SK-N-SH treated with all-trans-retinoic acid at 6 μM for 48 hours (cell line): Measurements from ENCODE around the gene POU6F2.

ENCODE experiments used
- ATAC-seq: fragments of 200-7000 bp; cut with Tn5 transposase; 3 replicates; pipeline ENCODE4 v1.9.1; 2020; ENCODE audit warnings: mild to moderate bottlenecking, moderate library complexity
- ARNTL ChIP-seq: fragments of 450-650 bp; formaldehyde crosslinking; IDR thresholded peaks from 2 replicates; pipeline ENCODE4 v1.5.0; 2020; ENCODE audit warnings: low read depth, mild to moderate bottlenecking, moderate library complexity, borderline replicate concordance
- BACH2 ChIP-seq: fragments of 250-450 bp; sonication (Bioruptor Pico); IDR thresholded peaks from 2 replicates; pipeline ENCODE4 v1.9.0; 2021; ENCODE audit warnings: mild to moderate bottlenecking, borderline replicate concordance
- CSDC2 ChIP-seq: fragments of 250-450 bp; sonication (Bioruptor Pico); IDR thresholded peaks from 2 replicates; pipeline ENCODE4 v1.5.0; 2020; ENCODE audit warnings: mild to moderate bottlenecking, moderate library complexity
- ESRRG ChIP-seq: fragments of 250-450 bp; sonication (Bioruptor Pico); IDR thresholded peaks from 2 replicates; pipeline ENCODE4 v1.6.1; 2021; ENCODE audit warnings: mild to moderate bottlenecking
- GLIS3 ChIP-seq: fragments of 250-450 bp; sonication (Bioruptor Pico); IDR thresholded peaks from 2 replicates; pipeline ENCODE4 v1.5.0; 2020; ENCODE audit warnings: mild to moderate bottlenecking, moderate library complexity
- ISL1 ChIP-seq: fragments of 250-450 bp; sonication (Bioruptor Pico); IDR thresholded peaks from 2 replicates; pipeline ENCODE4 v2.1.2; 2022; ENCODE audit warnings: mild to moderate bottlenecking, moderate library complexity
- OSR1 ChIP-seq: fragments of 250-450 bp; sonication (Bioruptor Pico); IDR thresholded peaks from 2 replicates; pipeline ENCODE4 v1.8.0; 2022; ENCODE audit warnings: moderate library complexity, mild to moderate bottlenecking, inconsistent platforms
- PPARA ChIP-seq: fragments of 250-450 bp; sonication (Bioruptor Pico); IDR thresholded peaks from 2 replicates; pipeline ENCODE4 v1.5.0; 2020; ENCODE audit warnings: mild to moderate bottlenecking, borderline replicate concordance
- RARB ChIP-seq: fragments of 250-450 bp; sonication (Bioruptor Pico); IDR thresholded peaks from 2 replicates; pipeline ENCODE4 v1.8.0; 2021; ENCODE audit warnings: mild to moderate bottlenecking, moderate library complexity
- SNAI2 ChIP-seq: fragments of 250-450 bp; sonication (Bioruptor Pico); IDR thresholded peaks from 2 replicates; pipeline ENCODE4 v1.5.0; 2020; ENCODE audit warnings: mild to moderate bottlenecking, moderate library complexity
- TCF4 ChIP-seq: fragments of 250-450 bp; sonication (Bioruptor Pico); IDR thresholded peaks from 2 replicates; pipeline ENCODE4 v1.8.0; 2021; ENCODE audit warnings: mild to moderate bottlenecking, moderate library complexity, borderline replicate concordance
- TOX ChIP-seq: fragments of 250-450 bp; sonication (Bioruptor Pico); IDR thresholded peaks from 2 replicates; pipeline ENCODE4 v1.8.0; 2021; ENCODE audit warnings: mild to moderate bottlenecking, moderate library complexity, borderline replicate concordance
- ZFP30 ChIP-seq: fragments of 450-650 bp; formaldehyde crosslinking; IDR thresholded peaks from 2 replicates; pipeline ENCODE4 v1.5.0; 2022; ENCODE audit warnings: mild to moderate bottlenecking, moderate library complexity
- ZNF565 ChIP-seq: fragments of 450-650 bp; formaldehyde crosslinking; conservative IDR thresholded peaks from 2 replicates; pipeline ENCODE4 v1.5.0; 2020; ENCODE audit warnings: low read depth, mild to moderate bottlenecking, moderate library complexity
- ZNF70 ChIP-seq: fragments of 450-650 bp; formaldehyde crosslinking; IDR thresholded peaks from 2 replicates; pipeline ENCODE4 v1.5.0; 2020; ENCODE audit warnings: mild to moderate bottlenecking, moderate library complexity
- ZNF8 ChIP-seq: fragments of 450-650 bp; formaldehyde crosslinking; IDR thresholded peaks from 2 replicates; pipeline ENCODE4 v1.5.0; 2020; ENCODE audit warnings: mild to moderate bottlenecking, moderate library complexity
- TF ChIP-seq, protein P1 (sequence below): fragments of 250-450 bp; sonication (Bioruptor Pico); IDR thresholded peaks from 2 replicates; pipeline ENCODE4 v1.5.0; 2020; ENCODE audit warnings: mild to moderate bottlenecking, moderate library complexity
- TF ChIP-seq, protein P2 (sequence below): fragments of 250-450 bp; sonication (Bioruptor Pico); IDR thresholded peaks from 2 replicates; pipeline ENCODE4 v1.5.1; 2020; ENCODE audit warnings: low read depth, mild to moderate bottlenecking, moderate library complexity
- TF ChIP-seq, protein P3 (sequence below): fragments of 250-450 bp; sonication (Bioruptor Pico); IDR thresholded peaks from 2 replicates; pipeline ENCODE4 v1.8.0; 2020; ENCODE audit warnings: mild to moderate bottlenecking, moderate library complexity, borderline replicate concordance
- TF ChIP-seq, protein P4 (sequence below): fragments of 250-450 bp; sonication (Bioruptor Pico); IDR thresholded peaks from 2 replicates; pipeline ENCODE4 v1.5.1; 2021; ENCODE audit warnings: mild to moderate bottlenecking, moderate library complexity

Gene POU6F2

DNA sequence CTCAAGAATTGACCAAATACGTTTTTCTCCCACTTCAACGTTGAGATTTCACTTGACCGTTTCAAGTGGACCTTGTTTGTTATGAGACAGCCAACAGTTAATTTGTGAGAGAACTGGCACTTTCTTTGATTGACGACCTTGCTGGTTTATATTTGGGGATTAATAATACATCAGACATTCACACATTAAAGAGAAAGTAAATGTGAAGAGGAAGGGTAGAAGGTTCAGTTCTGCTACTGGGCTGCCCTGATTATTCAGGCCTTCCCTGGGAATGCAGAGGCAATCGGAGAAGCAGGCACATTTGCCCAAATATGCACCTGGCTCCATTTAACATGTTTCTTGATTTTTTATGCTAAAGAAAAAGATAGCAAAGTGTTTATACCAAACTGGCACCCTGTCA is 114.1 kb downstream of the POU6F2 start:
- no peak for ATAC-seq
- TF ChIP-seq, protein P1, sequence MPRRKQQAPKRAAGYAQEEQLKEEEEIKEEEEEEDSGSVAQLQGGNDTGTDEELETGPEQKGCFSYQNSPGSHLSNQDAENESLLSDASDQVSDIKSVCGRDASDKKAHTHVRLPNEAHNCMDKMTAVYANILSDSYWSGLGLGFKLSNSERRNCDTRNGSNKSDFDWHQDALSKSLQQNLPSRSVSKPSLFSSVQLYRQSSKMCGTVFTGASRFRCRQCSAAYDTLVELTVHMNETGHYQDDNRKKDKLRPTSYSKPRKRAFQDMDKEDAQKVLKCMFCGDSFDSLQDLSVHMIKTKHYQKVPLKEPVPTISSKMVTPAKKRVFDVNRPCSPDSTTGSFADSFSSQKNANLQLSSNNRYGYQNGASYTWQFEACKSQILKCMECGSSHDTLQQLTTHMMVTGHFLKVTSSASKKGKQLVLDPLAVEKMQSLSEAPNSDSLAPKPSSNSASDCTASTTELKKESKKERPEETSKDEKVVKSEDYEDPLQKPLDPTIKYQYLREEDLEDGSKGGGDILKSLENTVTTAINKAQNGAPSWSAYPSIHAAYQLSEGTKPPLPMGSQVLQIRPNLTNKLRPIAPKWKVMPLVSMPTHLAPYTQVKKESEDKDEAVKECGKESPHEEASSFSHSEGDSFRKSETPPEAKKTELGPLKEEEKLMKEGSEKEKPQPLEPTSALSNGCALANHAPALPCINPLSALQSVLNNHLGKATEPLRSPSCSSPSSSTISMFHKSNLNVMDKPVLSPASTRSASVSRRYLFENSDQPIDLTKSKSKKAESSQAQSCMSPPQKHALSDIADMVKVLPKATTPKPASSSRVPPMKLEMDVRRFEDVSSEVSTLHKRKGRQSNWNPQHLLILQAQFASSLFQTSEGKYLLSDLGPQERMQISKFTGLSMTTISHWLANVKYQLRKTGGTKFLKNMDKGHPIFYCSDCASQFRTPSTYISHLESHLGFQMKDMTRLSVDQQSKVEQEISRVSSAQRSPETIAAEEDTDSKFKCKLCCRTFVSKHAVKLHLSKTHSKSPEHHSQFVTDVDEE: no peak
- no peak for TF ChIP-seq ZFP30 (CRISPR knock-in tag)
- TF ChIP-seq, protein P2, sequence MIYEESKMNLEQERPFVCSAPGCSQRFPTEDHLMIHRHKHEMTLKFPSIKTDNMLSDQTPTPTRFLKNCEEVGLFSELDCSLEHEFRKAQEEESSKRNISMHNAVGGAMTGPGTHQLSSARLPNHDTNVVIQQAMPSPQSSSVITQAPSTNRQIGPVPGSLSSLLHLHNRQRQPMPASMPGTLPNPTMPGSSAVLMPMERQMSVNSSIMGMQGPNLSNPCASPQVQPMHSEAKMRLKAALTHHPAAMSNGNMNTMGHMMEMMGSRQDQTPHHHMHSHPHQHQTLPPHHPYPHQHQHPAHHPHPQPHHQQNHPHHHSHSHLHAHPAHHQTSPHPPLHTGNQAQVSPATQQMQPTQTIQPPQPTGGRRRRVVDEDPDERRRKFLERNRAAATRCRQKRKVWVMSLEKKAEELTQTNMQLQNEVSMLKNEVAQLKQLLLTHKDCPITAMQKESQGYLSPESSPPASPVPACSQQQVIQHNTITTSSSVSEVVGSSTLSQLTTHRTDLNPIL: no peak

DNA sequence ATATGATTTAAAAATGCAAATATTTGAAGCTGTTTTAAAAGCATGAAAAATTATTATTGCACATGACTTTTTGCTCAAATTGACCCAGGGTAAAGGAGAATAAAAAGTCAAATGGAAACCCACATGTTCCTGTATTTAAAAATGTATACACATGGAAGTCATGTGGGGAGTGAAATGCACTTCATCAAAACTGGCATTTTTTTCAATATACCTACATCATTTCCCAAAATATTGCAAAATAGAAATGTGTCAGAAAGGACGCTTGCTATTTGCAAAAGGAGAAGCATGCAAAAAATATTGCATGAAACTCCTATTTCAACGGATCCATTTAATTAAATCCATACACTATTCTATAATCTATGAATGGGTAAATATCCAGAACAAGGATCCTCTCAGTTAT is 117.0 kb downstream of the POU6F2 start:
- no peak for ATAC-seq
- TF ChIP-seq ESRRG (CRISPR knock-in tag): no peak
- TF ChIP-seq ZFP30 (CRISPR knock-in tag): no peak
- TF ChIP-seq SNAI2 (CRISPR knock-in tag): no peak
- TF ChIP-seq OSR1 (CRISPR knock-in tag): no peak
- no peak for TF ChIP-seq CSDC2 (CRISPR knock-in tag)
- no peak for TF ChIP-seq ARNTL
- TF ChIP-seq RARB (CRISPR knock-in tag): no peak
- TF ChIP-seq ZNF70 (CRISPR knock-in tag): no peak
- TF ChIP-seq TCF4 (CRISPR knock-in tag): no peak
- no peak for TF ChIP-seq ZNF565 (CRISPR knock-in tag)
- no peak for TF ChIP-seq ZNF8 (CRISPR knock-in tag)
- no peak for TF ChIP-seq TOX (CRISPR knock-in tag)
- TF ChIP-seq, protein P3, sequence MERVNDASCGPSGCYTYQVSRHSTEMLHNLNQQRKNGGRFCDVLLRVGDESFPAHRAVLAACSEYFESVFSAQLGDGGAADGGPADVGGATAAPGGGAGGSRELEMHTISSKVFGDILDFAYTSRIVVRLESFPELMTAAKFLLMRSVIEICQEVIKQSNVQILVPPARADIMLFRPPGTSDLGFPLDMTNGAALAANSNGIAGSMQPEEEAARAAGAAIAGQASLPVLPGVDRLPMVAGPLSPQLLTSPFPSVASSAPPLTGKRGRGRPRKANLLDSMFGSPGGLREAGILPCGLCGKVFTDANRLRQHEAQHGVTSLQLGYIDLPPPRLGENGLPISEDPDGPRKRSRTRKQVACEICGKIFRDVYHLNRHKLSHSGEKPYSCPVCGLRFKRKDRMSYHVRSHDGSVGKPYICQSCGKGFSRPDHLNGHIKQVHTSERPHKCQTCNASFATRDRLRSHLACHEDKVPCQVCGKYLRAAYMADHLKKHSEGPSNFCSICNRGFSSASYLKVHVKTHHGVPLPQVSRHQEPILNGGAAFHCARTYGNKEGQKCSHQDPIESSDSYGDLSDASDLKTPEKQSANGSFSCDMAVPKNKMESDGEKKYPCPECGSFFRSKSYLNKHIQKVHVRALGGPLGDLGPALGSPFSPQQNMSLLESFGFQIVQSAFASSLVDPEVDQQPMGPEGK (CRISPR knock-in tag): no peak
- TF ChIP-seq, protein P2: no peak
- TF ChIP-seq, protein P4, sequence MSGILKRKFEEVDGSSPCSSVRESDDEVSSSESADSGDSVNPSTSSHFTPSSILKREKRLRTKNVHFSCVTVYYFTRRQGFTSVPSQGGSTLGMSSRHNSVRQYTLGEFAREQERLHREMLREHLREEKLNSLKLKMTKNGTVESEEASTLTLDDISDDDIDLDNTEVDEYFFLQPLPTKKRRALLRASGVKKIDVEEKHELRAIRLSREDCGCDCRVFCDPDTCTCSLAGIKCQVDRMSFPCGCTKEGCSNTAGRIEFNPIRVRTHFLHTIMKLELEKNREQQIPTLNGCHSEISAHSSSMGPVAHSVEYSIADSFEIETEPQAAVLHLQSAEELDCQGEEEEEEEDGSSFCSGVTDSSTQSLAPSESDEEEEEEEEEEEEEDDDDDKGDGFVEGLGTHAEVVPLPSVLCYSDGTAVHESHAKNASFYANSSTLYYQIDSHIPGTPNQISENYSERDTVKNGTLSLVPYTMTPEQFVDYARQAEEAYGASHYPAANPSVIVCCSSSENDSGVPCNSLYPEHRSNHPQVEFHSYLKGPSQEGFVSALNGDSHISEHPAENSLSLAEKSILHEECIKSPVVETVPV (CRISPR knock-in tag): no peak
- TF ChIP-seq PPARA (CRISPR knock-in tag): no peak
- no peak for TF ChIP-seq GLIS3 (CRISPR knock-in tag)
- no peak for TF ChIP-seq ISL1 (CRISPR knock-in tag)
- no peak for TF ChIP-seq BACH2

DNA sequence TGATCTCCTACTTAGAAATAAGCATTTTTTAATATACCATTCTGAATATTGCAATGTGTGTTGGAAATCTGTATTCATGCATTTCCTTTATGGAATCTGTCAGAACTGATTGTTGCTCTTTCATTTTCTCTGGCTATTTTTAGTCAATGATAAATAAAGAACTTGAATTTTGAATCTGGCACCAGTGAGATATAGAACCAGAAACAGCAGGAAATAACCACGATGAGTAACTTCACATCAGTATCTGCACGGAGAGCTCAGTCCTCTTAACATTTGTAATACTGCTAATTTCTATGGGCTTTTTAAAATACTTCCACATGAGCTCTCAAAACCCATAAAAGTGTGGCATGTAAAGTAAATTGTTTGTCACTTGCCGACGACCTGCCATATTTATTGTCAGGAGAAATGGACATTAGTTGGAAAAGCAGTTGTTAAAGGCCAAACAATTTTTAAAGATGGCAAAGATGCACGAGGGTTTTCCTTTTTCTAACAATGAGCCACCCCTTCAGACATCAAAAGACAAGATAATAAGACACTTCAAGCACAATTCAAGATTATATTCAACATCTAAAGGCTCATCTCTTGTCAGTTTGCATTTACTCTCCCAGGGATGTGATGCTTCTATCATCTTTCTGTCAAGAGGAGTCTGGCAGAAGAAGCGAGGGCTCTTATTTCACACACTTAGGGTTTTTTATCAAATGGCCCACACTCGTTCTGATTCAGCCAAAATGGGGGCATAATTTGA is 118.3 kb downstream of the POU6F2 start:
- no peak for ATAC-seq
- TF ChIP-seq ISL1 (CRISPR knock-in tag): no peak
- no peak for TF ChIP-seq RARB (CRISPR knock-in tag)
- no peak for TF ChIP-seq SNAI2 (CRISPR knock-in tag)
- no peak for TF ChIP-seq ZNF565 (CRISPR knock-in tag)
- TF ChIP-seq ZNF8 (CRISPR knock-in tag): no peak

DNA sequence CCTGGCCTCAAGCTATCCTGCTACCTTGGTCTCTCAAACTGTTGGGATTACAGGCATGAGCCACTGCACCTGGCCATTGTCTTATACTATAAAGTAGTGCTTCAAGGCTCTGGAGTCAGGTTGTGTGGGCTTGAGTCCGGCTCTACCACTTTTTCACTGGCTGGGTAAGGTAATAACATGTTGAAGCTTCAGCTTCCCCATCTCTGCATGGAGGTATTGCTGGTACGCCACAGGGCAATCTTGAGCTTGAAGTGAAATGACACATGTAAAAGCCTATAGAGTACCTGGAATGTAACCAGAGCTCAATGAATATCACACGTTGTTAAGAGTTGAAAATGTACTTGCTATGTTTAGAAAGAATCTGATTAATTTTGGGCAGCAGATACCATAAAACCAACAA is 120.8 kb downstream of the POU6F2 start:
- no peak for ATAC-seq

More for the DNA sequence above, 120.8 kb downstream of the POU6F2 start:
- no peak for TF ChIP-seq ZFP30 (CRISPR knock-in tag)
- TF ChIP-seq TOX (CRISPR knock-in tag): no peak
- TF ChIP-seq, protein P1: no peak
- TF ChIP-seq, protein P4 (CRISPR knock-in tag): no peak
- TF ChIP-seq RARB (CRISPR knock-in tag): no peak
- no peak for TF ChIP-seq ZNF70 (CRISPR knock-in tag)
- TF ChIP-seq SNAI2 (CRISPR knock-in tag): no peak
- TF ChIP-seq CSDC2 (CRISPR knock-in tag): no peak
